GM12878 (cell line): ENCODE data around the gene ADAMTS17.

ENCODE experiments used
- CEBPB ChIP-seq, 2 experiments: fragments of 150-350 bp in 1 of 2; IDR thresholded peaks; 2 replicates each; pipeline ENCODE4 v1.6.1; 2012 to 2014; ENCODE audit warnings: low read depth in 2 of 2, low read length in 2 of 2, borderline replicate concordance in 1 of 2, inconsistent platforms in 1 of 2
- CTCF ChIP-seq, 3 experiments: IDR thresholded peaks in 2 of 3; conservative IDR thresholded peaks in 1 of 3; 2 replicates each; pipeline ENCODE4 v1.5.1; 2011; ENCODE audit warnings: low read depth in 3 of 3, low read length in 3 of 3, mild to moderate bottlenecking in 3 of 3, control low read depth in 2 of 3, moderate library complexity in 2 of 3, inconsistent platforms in 1 of 3, mixed read lengths in 1 of 3; ENCODE audit not compliant: control insufficient read depth in 2 of 3, insufficient read depth in 1 of 3; ENCODE audit errors: extremely low read depth in 1 of 3

- TF ChIP-seq CEBPB (IDR thresholded peaks at IDR 0.05; ENCODE audit: borderline replicate concordance in 1 of 2, low read depth in 2 of 2, low read length in 2 of 2): no peak
- no peak for TF ChIP-seq CTCF (IDR thresholded peaks at IDR 0.05 in 2 of 3, conservative IDR thresholded peaks at IDR 0.05 in 1 of 3; ENCODE audit: control insufficient read depth in 2 of 3, extremely low read depth in 1 of 3, insufficient read depth in 1 of 3, low read depth in 3 of 3, low read length in 3 of 3)
These were observed 57.6 kb downstream of the ADAMTS17 start for GRCh38 chr15:100284191-100284590.
